OCI-LY3 (cell line): ENCODE results near the gene OMA1.
A peak's percentile ranks its signal among the peaks of the same experiment; 100 is the strongest.

ENCODE experiments used
- H2AFZ ChIP-seq: fragments of 200-600, 300-600 bp; shearing (Covaris generic); 2 replicates; pipeline ENCODE4 v1.6.0; 2014; ENCODE audit warnings: antibody characterized with exemption, low read depth, low read length
- H3K27ac ChIP-seq: fragments of 200-600, 300-600 bp; sonication (generic); 2 replicates; pipeline ENCODE4 v1.5.1; 2014; ENCODE audit warnings: mild to moderate bottlenecking, low read length, moderate library complexity, mixed read lengths
- H3K27me3 ChIP-seq: fragments of 200-600, 300-600 bp; sonication (generic); 2 replicates; pipeline ENCODE4 v1.6.1; 2014; ENCODE audit warnings: low read depth, low read length, mixed read lengths
- H3K36me3 ChIP-seq: fragments of 200-600, 300-600 bp; sonication (generic); replicated peaks from 2 replicates; pipeline ENCODE3; 2014; ENCODE audit warnings: low read depth, low read length, mixed read lengths
- H3K4me1 ChIP-seq: fragments of 300-600, 200-600 bp; sonication (generic); 2 replicates; pipeline ENCODE4 v1.6.1; 2014; ENCODE audit warnings: low read length, mixed read lengths
- H3K4me2 ChIP-seq: fragments of 200-600, 300-600 bp; sonication (generic); 2 replicates; pipeline ENCODE4 v1.6.1; 2014; ENCODE audit warnings: low read length, mixed read lengths
- H3K4me3 ChIP-seq: fragments of 300-600, 200-600 bp; sonication (generic); 2 replicates; pipeline ENCODE4 v1.5.1; 2014; ENCODE audit warnings: antibody characterized with exemption, mild to moderate bottlenecking, low read length, moderate library complexity
- H3K79me2 ChIP-seq: fragments of 300-600, 200-600 bp; shearing (Covaris generic); 2 replicates; pipeline ENCODE4 v1.6.1; 2014; ENCODE audit warnings: mild to moderate bottlenecking, low read length, mixed read lengths
- H3K9ac ChIP-seq: fragments of 300-600, 200-600 bp; shearing (Covaris generic); 2 replicates; pipeline ENCODE4 v1.6.0; 2014; ENCODE audit warnings: mild to moderate bottlenecking, low read length, moderate library complexity
- H3K9me3 ChIP-seq: fragments of 200-600, 300-600 bp; shearing (Covaris generic); 2 replicates; pipeline ENCODE4 v1.6.1; 2014; ENCODE audit warnings: low read length, mixed read lengths; ENCODE audit not compliant: insufficient read depth
- H4K20me1 ChIP-seq: fragments of 200-600, 300-600 bp; sonication (generic); 2 replicates; pipeline ENCODE4 v1.6.1; 2016; ENCODE audit warnings: low read length, mixed read lengths; ENCODE audit not compliant: insufficient read depth
- CTCF ChIP-seq: fragments of 200-600, 300-600 bp; sonication (generic); IDR thresholded peaks from 2 replicates; pipeline ENCODE4 v1.5.1; 2014; ENCODE audit warnings: antibody characterized with exemption, low read length, low read depth
- EZH2phosphoT487 ChIP-seq: fragments of 200-600 bp; shearing (Covaris generic); IDR thresholded peaks from 2 replicates; pipeline ENCODE4 v1.6.1; 2018; ENCODE audit warnings: antibody characterized with exemption, mixed run types, low read depth

The OMA1 gene

GRCh38 chr1:58548371-58548770 is 1.8 kb upstream of the OMA1 start:
- H3K27ac ChIP-seq = no peak overlapping the region
- peaks cover 10% of the 10 kb centered on the region for H3K4me1 ChIP-seq
- H3K9ac ChIP-seq = no peak overlapping the region
- no peak for TF ChIP-seq CTCF
- no peak for TF ChIP-seq EZH2phosphoT487
- peaks cover 12% of the 10 kb centered on the region for H3K79me2 ChIP-seq
- no peak overlapping the region for H3K4me3 ChIP-seq
- H3K27me3 ChIP-seq = 0 out of 2 replicates have a peak, but pooled peaks cover 4% of the 10 kb centered on the region
- H3K36me3 ChIP-seq = no peaks in the 10 kb centered on the region
- no peak overlapping the region for H2AFZ ChIP-seq
- no peaks in the 10 kb centered on the region for H3K9me3 ChIP-seq
- no peak overlapping the region for H3K4me2 ChIP-seq
- no peaks in the 10 kb centered on the region for H4K20me1 ChIP-seq

- Histone ChIP-seq H3K79me2 (peaks cover 12% of the 10 kb centered on the region), H3K27ac (peak overlapping the region; percentile 63), H4K20me1 (no peaks in the 10 kb centered on the region), H3K4me1 (peaks cover 10% of the 10 kb centered on the region), H3K36me3 (no peaks in the 10 kb centered on the region), H2AFZ (peak overlapping the region; percentile 60; the same call in 1 of the 2 replicates), H3K27me3 (0 out of 2 replicates have a peak, but pooled peaks cover 4% of the 10 kb centered on the region), H3K4me3 (peak overlapping the region; percentile 98), H3K9me3 (no peaks in the 10 kb centered on the region), H3K4me2 (peak overlapping the region; percentile 90), H3K9ac (peak overlapping the region; percentile 83)
- TF ChIP-seq EZH2phosphoT487 = no peak
- TF ChIP-seq CTCF = no peak
These were observed 671 bp downstream of the OMA1 start for GRCh38 chr1:58545591-58546519.

- no peak for TF ChIP-seq EZH2phosphoT487
- no peak for TF ChIP-seq CTCF
- peaks cover 12% of the 10 kb centered on the region for H3K79me2 ChIP-seq
- H3K9ac ChIP-seq = no peak overlapping the region
- H2AFZ ChIP-seq = no peak overlapping the region
- no peaks in the 10 kb centered on the region for H3K36me3 ChIP-seq
- no peak overlapping the region for H3K4me3 ChIP-seq
- H3K4me1 ChIP-seq = peaks cover 10% of the 10 kb centered on the region
- 0 out of 2 replicates have a peak, but pooled peaks cover 2% of the 10 kb centered on the region for H3K27me3 ChIP-seq
- no peaks in the 10 kb centered on the region for H4K20me1 ChIP-seq
- H3K4me2 ChIP-seq = no peak overlapping the region
- H3K27ac ChIP-seq = no peak overlapping the region
- no peaks in the 10 kb centered on the region for H3K9me3 ChIP-seq
These were observed 3.3 kb downstream of the OMA1 start for GRCh38 chr1:58543260-58543659.

DNA sequence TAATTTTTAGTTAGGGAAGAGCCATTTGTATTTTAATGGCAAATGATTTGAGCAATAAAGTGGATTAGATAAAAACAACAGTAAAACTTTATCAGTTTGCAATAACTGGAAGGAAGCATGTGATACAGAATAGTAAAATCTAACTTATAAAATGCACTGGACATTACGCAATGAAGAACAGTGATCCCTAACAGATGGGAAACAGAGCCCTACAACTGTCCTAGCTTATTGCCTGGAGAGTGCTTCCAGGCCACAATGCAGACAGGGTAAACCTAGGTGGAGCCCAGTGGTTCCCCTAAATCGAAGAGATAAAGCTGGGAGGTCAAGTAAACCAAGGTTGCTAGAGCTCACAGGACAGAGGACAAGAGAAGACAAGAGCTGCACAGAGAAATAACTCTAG is 7.0 kb downstream of the OMA1 start:
- H2AFZ ChIP-seq = no peak overlapping the region
- no peaks in the 10 kb centered on the region for H3K9me3 ChIP-seq
- H3K27ac ChIP-seq = no peak overlapping the region
- no peak overlapping the region for H3K4me2 ChIP-seq
- H3K79me2 ChIP-seq = no peaks in the 10 kb centered on the region
- no peaks in the 10 kb centered on the region for H3K27me3 ChIP-seq
- no peaks in the 10 kb centered on the region for H3K4me1 ChIP-seq
- no peak overlapping the region for H3K4me3 ChIP-seq
- no peak overlapping the region for H3K9ac ChIP-seq
- no peak for TF ChIP-seq CTCF
- TF ChIP-seq EZH2phosphoT487 = no peak
- H4K20me1 ChIP-seq = no peaks in the 10 kb centered on the region
- H3K36me3 ChIP-seq = no peaks in the 10 kb centered on the region
